ENCODE data around the gene ZMYND11.

Gene ZMYND11

GRCh38 chr10:129810-130209, 5.4 kb upstream of the ZMYND11 start:
- TF ChIP-seq, protein P1, sequence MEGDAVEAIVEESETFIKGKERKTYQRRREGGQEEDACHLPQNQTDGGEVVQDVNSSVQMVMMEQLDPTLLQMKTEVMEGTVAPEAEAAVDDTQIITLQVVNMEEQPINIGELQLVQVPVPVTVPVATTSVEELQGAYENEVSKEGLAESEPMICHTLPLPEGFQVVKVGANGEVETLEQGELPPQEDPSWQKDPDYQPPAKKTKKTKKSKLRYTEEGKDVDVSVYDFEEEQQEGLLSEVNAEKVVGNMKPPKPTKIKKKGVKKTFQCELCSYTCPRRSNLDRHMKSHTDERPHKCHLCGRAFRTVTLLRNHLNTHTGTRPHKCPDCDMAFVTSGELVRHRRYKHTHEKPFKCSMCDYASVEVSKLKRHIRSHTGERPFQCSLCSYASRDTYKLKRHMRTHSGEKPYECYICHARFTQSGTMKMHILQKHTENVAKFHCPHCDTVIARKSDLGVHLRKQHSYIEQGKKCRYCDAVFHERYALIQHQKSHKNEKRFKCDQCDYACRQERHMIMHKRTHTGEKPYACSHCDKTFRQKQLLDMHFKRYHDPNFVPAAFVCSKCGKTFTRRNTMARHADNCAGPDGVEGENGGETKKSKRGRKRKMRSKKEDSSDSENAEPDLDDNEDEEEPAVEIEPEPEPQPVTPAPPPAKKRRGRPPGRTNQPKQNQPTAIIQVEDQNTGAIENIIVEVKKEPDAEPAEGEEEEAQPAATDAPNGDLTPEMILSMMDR (IDR thresholded peaks at IDR 0.05; ENCODE audit: control insufficient read depth, extremely low read depth, insufficient read depth): no peak
- no peak overlapping the region for H3K4me3 ChIP-seq (ENCODE audit: low read depth, low read length)
- no peak for DNase-seq (ENCODE audit: low read depth)

DNA sequence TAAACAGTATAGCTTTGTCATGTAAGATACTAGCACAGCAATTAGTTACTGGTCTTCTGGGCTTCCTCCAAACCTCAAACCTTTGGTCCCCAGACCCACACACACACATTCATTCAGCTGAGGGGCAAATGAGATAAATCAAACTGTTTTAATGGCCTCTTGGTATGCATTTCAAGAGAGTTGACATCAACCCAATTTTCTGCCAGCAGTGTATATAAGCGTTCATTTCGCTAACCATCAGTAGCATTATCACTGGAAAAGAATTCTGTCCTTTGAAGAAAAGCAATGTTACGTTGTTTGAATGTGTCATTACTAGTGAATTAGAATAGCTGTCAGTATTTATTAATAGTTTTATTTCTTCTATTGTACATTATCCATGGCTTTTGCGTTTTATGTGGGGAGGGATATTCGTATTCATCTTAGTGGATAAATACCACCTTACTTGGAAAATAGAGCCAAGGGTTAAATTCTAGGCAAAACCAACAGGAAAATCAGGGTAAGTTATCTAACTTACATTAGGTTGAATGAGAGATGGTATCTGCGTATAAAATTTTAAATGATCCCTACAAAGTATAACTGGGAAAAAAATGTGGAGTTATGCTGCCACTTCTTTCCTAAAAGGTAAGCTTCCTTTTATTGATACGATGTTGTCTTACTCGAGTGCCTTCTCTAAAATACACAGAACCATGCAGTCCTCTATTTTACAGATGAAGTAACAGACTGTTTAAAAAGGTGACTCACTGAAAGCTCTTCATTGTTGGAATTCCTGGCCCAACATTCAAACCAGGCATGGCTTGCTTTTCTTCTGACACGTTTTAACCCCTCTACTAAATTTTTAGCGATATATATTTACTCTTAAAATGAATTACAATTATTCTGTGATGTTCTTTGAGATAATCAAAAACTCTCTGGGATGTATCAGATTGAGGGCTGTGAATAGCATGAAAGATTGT, 2.0 kb upstream of the ZMYND11 start:
- no peak for DNase-seq (ENCODE audit: low read depth)
- H3K4me3 ChIP-seq (ENCODE audit: low read depth, low read length): peak overlapping the region; percentile 66; the same call in 1 of the 2 replicates
- TF ChIP-seq, protein P1 (IDR thresholded peaks at IDR 0.05; ENCODE audit: control insufficient read depth, extremely low read depth, insufficient read depth): no peak

DNA sequence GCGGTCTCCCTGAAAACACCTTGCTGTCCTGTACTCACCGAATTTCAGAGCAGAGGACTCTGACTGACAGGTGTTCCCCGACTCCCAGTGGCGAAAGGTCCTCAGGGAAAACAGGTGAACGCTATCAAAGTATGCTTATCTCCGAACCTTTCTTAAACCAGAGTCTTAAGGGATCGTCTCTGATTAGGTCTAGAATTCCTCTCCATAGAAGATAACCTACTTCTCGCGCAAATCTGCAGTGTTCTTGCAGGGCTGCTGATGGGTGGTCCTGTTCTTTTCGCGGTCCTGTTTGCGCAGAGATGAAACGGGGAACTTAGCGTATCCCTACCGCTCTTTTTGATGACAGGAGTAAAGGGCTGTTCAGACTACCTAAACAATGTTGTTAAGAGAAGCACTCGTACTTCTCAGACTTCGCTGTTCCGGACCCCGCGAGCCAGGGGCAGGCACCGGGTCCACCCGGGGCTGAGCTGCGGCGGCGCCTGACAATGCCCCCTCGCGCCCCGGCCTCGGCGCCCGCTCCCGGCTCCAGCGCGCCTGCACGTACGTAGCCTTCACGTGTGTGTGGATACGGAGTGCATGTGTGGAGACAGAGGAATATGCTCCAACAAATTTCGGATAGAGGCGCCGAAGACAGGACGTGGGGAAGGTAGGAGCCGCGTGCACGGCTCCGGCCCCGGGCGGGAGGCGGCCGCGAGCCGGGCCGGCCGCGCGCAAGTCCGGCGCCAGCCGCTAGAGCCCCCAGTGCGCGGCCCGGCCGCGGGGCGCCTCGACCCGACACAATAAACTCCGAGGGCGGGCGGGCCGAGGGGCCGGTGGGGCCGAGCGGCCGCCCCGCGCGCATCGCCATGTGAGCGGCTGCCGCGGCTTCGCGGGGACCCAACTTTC, 766 bp upstream of the ZMYND11 start:
- TF ChIP-seq, protein P1 (IDR thresholded peaks at IDR 0.05; ENCODE audit: control insufficient read depth, extremely low read depth, insufficient read depth): no peak
- peak overlapping the region; percentile 66 for H3K4me3 ChIP-seq (ENCODE audit: low read depth, low read length)
- DNase-seq (ENCODE audit: low read depth): no peak

DNA sequence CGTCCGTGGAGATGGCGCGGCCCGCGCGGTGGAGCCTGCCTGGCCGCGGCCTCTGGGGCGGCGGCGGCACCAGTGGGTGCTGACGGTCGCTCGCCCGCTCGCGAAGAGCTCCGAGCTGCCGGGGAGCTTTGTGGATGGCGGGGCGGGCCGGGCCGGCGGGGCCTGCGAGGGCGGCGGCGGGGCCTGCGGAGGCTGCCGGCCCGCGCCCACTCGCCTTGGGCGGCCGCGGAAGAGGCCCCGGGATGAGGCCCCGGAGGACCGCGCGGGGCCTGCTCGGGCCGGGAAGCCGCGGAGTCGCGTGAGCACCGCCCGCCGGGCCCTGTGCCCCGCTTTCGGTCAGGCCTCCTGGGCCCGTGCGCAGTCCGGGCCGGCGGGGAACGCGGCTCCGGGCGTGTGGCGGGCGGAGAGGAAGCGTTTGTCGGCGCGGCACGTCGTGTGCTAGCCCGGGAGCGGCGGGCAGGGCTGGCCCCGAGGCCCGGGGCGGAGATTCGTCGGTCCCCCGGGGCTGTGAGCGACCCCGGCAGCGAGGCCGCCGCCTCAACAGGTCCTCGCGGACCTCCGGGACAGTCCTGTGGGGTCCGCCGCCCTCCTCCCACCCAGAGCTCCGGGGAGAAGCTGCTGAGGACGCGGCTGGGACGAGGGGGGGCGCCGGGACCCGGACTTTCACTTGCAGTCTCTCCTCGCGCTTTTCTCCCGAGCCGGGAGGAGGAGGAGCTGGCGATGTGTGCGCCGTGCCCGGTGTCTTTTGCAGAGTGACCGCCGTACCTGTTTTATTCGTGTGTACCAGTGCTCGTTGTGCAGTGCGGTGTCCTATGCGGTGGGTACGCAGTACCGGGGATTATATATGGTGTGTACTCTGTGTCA, 578 bp downstream of the ZMYND11 start:
- peak overlapping the region; percentile 71 for H3K4me3 ChIP-seq (ENCODE audit: low read depth, low read length)
- TF ChIP-seq, protein P1 (IDR thresholded peaks at IDR 0.05; ENCODE audit: control insufficient read depth, extremely low read depth, insufficient read depth): no peak
- no peak for DNase-seq (ENCODE audit: low read depth)

GRCh38 chr10:136465-136762, 1.2 kb downstream of the ZMYND11 start:
- TF ChIP-seq, protein P1 (IDR thresholded peaks at IDR 0.05; ENCODE audit: control insufficient read depth, extremely low read depth, insufficient read depth): no peak
- DNase-seq (ENCODE audit: low read depth): no peak
- peak overlapping the region; percentile 71 for H3K4me3 ChIP-seq (ENCODE audit: low read depth, low read length)

- peak overlapping the region; percentile 71 for H3K4me3 ChIP-seq (ENCODE audit: low read depth, low read length)
- TF ChIP-seq, protein P1 (IDR thresholded peaks at IDR 0.05; ENCODE audit: control insufficient read depth, extremely low read depth, insufficient read depth): peak; percentile 13; the same call in 1 of the 2 replicates
- DNase-seq (ENCODE audit: low read depth): no peak
Observed at GRCh38 chr10:137031-137430, 1.8 kb downstream of the ZMYND11 start.
